ENCODE measurements around the gene ITPR1. TPM values are rescaled to one million over a fixed set of nuclear protein-coding genes. Genes with fewer than 3 reads are reported as not detected.

ITPR1 gene
- total RNA-seq, 1 experiment from 2014 or later, result 17.1 TPM

GRCh38 chr3:4848176-4848825 is 355.2 kb downstream of the ITPR1 start:
- H3K27ac ChIP-seq, result no peak overlapping the region
- H3K27me3 ChIP-seq, result no peaks in the 10 kb centered on the region
- peaks cover 4% of the 10 kb centered on the region; the same call in 1 of the 2 replicates for H3K4me1 ChIP-seq
- no peak for DNase-seq
- H3K36me3 ChIP-seq, result no peaks in the 10 kb centered on the region
- no peaks in the 10 kb centered on the region for H3K9me3 ChIP-seq (replicated peaks)
- no peak overlapping the region for H3K4me3 ChIP-seq

- H3K36me3 ChIP-seq, result no peaks in the 10 kb centered on the region
- no peak overlapping the region for H3K27ac ChIP-seq
- DNase-seq, result no peak
Observed at GRCh38 chr3:4849136-4849535, 356.0 kb downstream of the ITPR1 start.

GRCh38 chr3:4849739-4850138 is 356.6 kb downstream of the ITPR1 start:
- no peak for DNase-seq
- H3K4me1 ChIP-seq, result peaks cover 7% of the 10 kb centered on the region; the same call in 1 of the 2 replicates
- H3K36me3 ChIP-seq, result no peaks in the 10 kb centered on the region
- no peaks in the 10 kb centered on the region for H3K9me3 ChIP-seq (replicated peaks)
- H3K4me3 ChIP-seq, result no peak overlapping the region
- H3K27me3 ChIP-seq, result no peaks in the 10 kb centered on the region
- H3K27ac ChIP-seq, result no peak overlapping the region

More at GRCh38 chr3:4849136-4849535, 356.0 kb downstream of the ITPR1 start:
- H3K27me3 ChIP-seq, result no peaks in the 10 kb centered on the region
- no peaks in the 10 kb centered on the region for H3K9me3 ChIP-seq (replicated peaks)
- no peak overlapping the region for H3K4me3 ChIP-seq
- H3K4me1 ChIP-seq, result peaks cover 7% of the 10 kb centered on the region; the same call in 1 of the 2 replicates

- Histone ChIP-seq H3K4me1 (peaks cover 7% of the 10 kb centered on the region; the same call in 1 of the 2 replicates), H3K4me3 (no peak overlapping the region), H3K27me3 (no peaks in the 10 kb centered on the region), H3K36me3 (no peaks in the 10 kb centered on the region), H3K27ac (no peak overlapping the region), H3K9me3 (replicated peaks) (no peaks in the 10 kb centered on the region)
- DNase-seq, result no peak
Observed at GRCh38 chr3:4850211-4850927, 357.2 kb downstream of the ITPR1 start.

- Histone ChIP-seq H3K9me3 (replicated peaks) (no peaks in the 10 kb centered on the region), H3K36me3 (no peaks in the 10 kb centered on the region), H3K27ac (no peak overlapping the region), H3K4me1 (peaks cover 7% of the 10 kb centered on the region; the same call in 1 of the 2 replicates), H3K4me3 (no peak overlapping the region), H3K27me3 (no peaks in the 10 kb centered on the region)
- no peak for DNase-seq
Observed at GRCh38 chr3:4850928-4851265, 357.7 kb downstream of the ITPR1 start.

- no peaks in the 10 kb centered on the region for H3K27me3 ChIP-seq
- DNase-seq, result peak; percentile 17 to 35
- no peaks in the 10 kb centered on the region for H3K36me3 ChIP-seq
- H3K4me1 ChIP-seq, result peaks cover 7% of the 10 kb centered on the region; the same call in 1 of the 2 replicates
- no peaks in the 10 kb centered on the region for H3K9me3 ChIP-seq (replicated peaks)
- no peak overlapping the region for H3K27ac ChIP-seq
- H3K4me3 ChIP-seq, result no peak overlapping the region
Observed at GRCh38 chr3:4852780-4853748, 359.9 kb downstream of the ITPR1 start.

- peaks cover 7% of the 10 kb centered on the region; the same call in 1 of the 2 replicates for H3K4me1 ChIP-seq
Observed at GRCh38 chr3:4853749-4854140, 360.6 kb downstream of the ITPR1 start.

GRCh38 chr3:4855676-4856075 is 362.5 kb downstream of the ITPR1 start:
- H3K9me3 ChIP-seq (replicated peaks), result no peaks in the 10 kb centered on the region
- H3K27ac ChIP-seq, result no peak overlapping the region
- H3K4me3 ChIP-seq, result no peak overlapping the region
- no peaks in the 10 kb centered on the region for H3K36me3 ChIP-seq
- no peaks in the 10 kb centered on the region for H3K27me3 ChIP-seq
- peaks cover 7% of the 10 kb centered on the region; the same call in 1 of the 2 replicates for H3K4me1 ChIP-seq
- DNase-seq, result no peak

More at GRCh38 chr3:4853749-4854140, 360.6 kb downstream of the ITPR1 start:
- Histone ChIP-seq H3K27ac (no peak overlapping the region), H3K4me3 (no peak overlapping the region), H3K9me3 (replicated peaks) (no peaks in the 10 kb centered on the region), H3K27me3 (no peaks in the 10 kb centered on the region), H3K36me3 (no peaks in the 10 kb centered on the region)
- no peak for DNase-seq

- H3K4me1 ChIP-seq, result peaks cover 7% of the 10 kb centered on the region; the same call in 1 of the 2 replicates
- no peaks in the 10 kb centered on the region for H3K27me3 ChIP-seq
- H3K9me3 ChIP-seq (replicated peaks), result 0 out of 2 replicates have a peak, but pooled peaks cover 3% of the 10 kb centered on the region
- DNase-seq, result no peak
- no peak overlapping the region for H3K4me3 ChIP-seq
- no peak overlapping the region for H3K27ac ChIP-seq
- H3K36me3 ChIP-seq, result no peaks in the 10 kb centered on the region
Observed at GRCh38 chr3:4856136-4856535, 363.0 kb downstream of the ITPR1 start.

- H3K27me3 ChIP-seq, result no peaks in the 10 kb centered on the region
- peaks cover 7% of the 10 kb centered on the region; the same call in 1 of the 2 replicates for H3K4me1 ChIP-seq
- H3K36me3 ChIP-seq, result no peaks in the 10 kb centered on the region
- H3K27ac ChIP-seq, result no peak overlapping the region
- DNase-seq, result no peak
- no peak overlapping the region for H3K4me3 ChIP-seq
- 0 out of 2 replicates have a peak, but pooled peaks cover 3% of the 10 kb centered on the region for H3K9me3 ChIP-seq (replicated peaks)
Observed at GRCh38 chr3:4856564-4856963, 363.4 kb downstream of the ITPR1 start.

- Histone ChIP-seq H3K4me1 (peaks cover 7% of the 10 kb centered on the region; the same call in 1 of the 2 replicates), H3K4me3 (no peak overlapping the region), H3K27me3 (no peaks in the 10 kb centered on the region), H3K27ac (no peak overlapping the region), H3K36me3 (no peaks in the 10 kb centered on the region), H3K9me3 (replicated peaks) (0 out of 2 replicates have a peak, but pooled peaks cover 3% of the 10 kb centered on the region)
- DNase-seq, result no peak
Observed at GRCh38 chr3:4856986-4857385, 363.8 kb downstream of the ITPR1 start.

- no peak overlapping the region for H3K4me3 ChIP-seq
- H3K9me3 ChIP-seq (replicated peaks), result 0 out of 2 replicates have a peak, but pooled peaks cover 3% of the 10 kb centered on the region
- no peaks in the 10 kb centered on the region for H3K27me3 ChIP-seq
- no peak for DNase-seq
- H3K27ac ChIP-seq, result no peak overlapping the region
- H3K4me1 ChIP-seq, result no peaks in the 10 kb centered on the region
- H3K36me3 ChIP-seq, result no peaks in the 10 kb centered on the region
Observed at GRCh38 chr3:4859788-4860187, 366.6 kb downstream of the ITPR1 start.

- 0 out of 2 replicates have a peak, but pooled peaks cover 3% of the 10 kb centered on the region for H3K9me3 ChIP-seq (replicated peaks)
- no peaks in the 10 kb centered on the region for H3K27me3 ChIP-seq
- no peak overlapping the region for H3K4me3 ChIP-seq
- no peaks in the 10 kb centered on the region for H3K36me3 ChIP-seq
- no peaks in the 10 kb centered on the region for H3K4me1 ChIP-seq
- H3K27ac ChIP-seq, result no peak overlapping the region
- DNase-seq, result no peak
Observed at GRCh38 chr3:4862973-4863372, 369.8 kb downstream of the ITPR1 start.

- no peak for DNase-seq
Observed at GRCh38 chr3:4864503-4864902, 371.4 kb downstream of the ITPR1 start.

More at GRCh38 chr3:4864503-4864902, 371.4 kb downstream of the ITPR1 start:
- Histone ChIP-seq H3K27me3 (no peaks in the 10 kb centered on the region), H3K27ac (no peak overlapping the region), H3K36me3 (no peaks in the 10 kb centered on the region), H3K4me3 (no peak overlapping the region), H3K9me3 (replicated peaks) (0 out of 2 replicates have a peak, but pooled peaks cover 3% of the 10 kb centered on the region), H3K4me1 (no peaks in the 10 kb centered on the region)
